HG03432 (cell line): Measurements from ENCODE around the gene TESMIN.

Experiments
- ATAC-seq: cut with Tn5 transposase; IDR thresholded peaks from one replicate; pipeline ENCODE4 v1.9.1; 2021; ENCODE audit warnings: mild to moderate bottlenecking, moderate library complexity; ENCODE audit not compliant: unreplicated experiment

Gene TESMIN

DNA sequence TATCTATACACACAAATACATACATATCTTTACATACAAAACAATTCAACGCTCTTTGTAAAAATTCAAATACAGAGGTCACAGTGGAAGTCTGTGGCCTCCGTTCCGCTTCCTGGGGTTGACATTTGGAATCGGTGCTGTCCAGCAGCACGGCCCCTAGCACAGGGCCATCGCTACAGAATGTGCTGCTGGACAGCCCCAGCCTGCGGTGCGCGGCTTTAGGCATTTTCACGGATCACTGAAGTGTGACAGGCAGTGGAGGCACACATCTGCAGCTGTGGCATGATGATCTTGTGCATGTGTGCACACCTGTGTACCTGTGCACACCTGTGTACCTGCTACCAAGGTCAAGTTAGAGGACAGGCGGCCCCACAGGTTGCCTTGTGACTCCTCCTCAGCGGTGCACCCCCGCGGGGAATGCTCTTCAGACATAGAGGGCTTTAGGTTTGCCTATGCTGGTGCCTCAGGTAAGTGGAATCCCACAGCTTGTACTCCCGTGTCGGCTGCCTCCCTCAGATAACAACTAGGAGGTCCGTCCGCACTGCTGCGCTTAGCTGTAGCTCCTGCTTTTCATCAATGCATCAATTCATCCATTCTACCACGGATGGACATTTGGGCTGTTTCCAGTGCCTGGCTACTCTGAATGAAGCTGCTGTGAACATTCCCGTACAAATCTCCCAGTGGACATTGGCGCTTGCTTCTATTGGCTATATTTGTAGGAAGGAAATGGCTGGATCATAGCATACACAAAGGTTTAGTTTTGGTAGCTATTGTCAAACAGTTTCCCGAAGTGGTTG lies 37.1 kb downstream of the TESMIN start:
- no peak for ATAC-seq

DNA sequence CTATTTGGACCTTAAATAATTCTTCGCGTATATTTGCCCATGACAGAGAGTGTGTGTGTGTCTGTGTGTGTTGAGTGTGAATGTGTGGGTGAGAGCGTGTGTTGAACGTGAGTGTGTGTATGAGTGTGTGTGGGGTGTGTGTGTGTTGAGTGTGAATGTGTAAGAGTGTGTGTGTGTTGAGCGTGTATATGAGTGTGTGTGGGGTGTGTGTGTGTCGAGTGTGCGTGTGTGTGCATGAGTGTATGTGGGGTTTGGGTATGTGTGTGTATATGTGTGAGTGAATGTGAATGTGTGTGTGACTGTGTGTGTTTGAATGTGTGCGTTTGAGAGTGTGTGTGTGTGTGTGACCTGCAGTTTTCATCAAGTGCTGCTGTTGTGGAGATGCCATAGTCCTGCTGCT lies 40.2 kb downstream of the TESMIN start:
- no peak for ATAC-seq

DNA sequence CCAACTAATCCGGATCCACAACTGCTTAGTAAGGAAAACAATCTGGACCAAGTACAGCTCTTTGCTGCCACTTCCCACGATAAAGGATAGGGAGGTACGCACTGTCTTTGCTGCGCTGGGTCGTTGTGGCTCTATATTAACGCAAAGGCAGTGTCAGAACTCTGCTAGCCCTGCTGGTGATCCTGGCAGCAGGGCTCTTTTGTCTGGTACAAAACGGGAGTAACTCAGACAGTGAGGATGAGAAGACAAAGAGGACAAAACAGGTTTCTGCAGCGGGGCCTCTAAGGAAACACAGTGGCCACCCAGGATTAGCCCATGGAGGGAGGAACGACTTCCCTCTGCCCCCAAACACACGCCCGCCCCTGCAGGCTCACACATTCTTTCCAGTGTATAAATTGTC lies 40.9 kb downstream of the TESMIN start:
- no peak for ATAC-seq

DNA sequence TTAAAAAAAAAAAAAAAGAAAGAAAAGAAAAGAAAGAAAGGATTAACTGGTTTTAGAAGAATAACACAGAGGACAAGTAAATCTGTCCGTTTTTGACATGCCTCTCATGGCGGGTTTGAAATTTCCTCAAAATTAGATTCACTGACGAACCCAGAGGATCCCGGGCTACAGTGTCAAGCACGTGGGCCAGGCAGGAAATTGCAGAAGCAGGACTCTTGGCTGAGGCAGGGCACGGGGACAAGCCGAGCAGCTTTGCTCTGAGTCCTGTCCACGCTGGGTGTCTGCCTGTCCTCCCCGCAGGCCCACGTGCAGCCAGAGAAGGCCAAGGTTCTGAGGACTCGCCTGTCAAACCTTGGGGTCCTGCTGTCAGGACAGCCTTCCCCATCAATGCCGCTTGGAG lies 42.3 kb downstream of the TESMIN start:
- no peak for ATAC-seq

DNA sequence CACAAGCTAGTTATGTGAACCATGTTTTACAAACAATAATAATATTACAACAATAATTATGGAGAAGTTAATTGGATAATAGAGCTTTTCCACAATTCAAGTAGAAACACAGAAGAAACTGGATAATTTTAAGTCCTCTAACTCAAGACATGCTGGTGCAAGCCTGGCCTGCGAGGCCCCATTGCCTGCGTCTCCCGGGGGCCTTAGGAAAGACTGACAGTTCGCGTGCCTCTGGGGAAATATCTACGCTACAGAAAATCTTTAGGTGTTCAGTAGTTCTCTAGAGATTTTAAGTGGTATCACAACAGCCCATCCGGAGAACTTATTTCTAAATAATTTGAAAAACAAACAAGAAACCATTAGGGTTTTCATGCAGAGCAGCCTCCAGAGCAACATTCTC lies 43.8 kb downstream of the TESMIN start:
- no peak for ATAC-seq

DNA sequence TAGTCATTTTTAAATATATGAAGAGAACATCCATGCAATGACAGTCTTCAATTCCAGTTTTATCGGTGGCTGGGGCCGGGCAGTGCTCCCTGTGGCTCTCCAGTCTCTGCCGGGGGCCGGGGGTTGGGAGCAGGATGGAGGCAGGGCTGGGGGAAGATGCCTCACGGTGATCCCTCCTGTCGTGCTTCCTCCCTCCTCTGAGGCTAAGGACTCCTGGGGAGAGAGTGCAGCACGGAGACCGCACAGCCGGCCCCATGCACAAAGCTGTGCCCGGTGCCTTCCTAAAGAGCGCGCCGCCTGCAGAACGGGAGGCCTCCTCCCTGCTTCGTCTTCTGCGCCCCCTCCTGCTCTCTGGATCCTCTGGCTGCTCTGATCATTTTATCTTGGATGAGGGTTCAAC lies 46.4 kb downstream of the TESMIN start:
- no peak for ATAC-seq

DNA sequence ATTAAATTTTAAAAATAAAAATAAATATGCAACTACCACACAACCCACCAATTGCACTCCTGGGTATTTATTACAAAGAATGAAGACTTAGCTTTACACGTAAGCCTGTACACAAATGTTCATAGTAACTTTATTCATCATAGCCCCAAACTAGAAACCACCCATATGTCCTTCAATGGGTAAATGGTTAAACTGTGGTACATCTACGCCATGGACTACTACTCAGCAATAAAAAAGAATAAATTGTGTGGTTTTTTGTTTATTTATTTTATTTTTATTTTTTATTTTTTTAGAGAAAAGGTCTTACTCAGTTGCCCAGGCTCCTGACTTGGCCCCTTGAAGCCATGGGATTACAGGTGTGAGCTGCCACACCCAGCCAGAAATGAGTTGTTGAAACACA lies 52.3 kb downstream of the TESMIN start:
- ATAC-seq, result no peak

DNA sequence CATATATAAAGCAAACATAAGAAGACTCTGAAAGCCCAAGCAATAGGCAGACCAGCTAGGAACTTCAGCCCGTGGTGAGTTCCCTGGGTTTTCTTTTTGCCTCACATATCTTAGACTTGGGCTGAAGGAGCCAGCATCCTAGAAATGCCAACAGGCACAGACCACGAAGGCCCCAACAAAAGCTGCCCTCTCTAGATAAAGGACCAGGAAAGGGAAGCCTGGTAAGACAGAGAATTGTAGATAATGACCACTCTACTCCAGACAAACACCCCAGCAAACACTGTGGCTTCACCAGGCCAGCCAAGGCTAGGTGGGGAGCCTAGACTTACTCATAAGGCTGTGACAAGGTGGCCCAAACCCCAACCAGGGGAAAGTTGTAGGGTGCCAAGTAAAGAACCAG lies 55.8 kb downstream of the TESMIN start:
- no peak for ATAC-seq

DNA sequence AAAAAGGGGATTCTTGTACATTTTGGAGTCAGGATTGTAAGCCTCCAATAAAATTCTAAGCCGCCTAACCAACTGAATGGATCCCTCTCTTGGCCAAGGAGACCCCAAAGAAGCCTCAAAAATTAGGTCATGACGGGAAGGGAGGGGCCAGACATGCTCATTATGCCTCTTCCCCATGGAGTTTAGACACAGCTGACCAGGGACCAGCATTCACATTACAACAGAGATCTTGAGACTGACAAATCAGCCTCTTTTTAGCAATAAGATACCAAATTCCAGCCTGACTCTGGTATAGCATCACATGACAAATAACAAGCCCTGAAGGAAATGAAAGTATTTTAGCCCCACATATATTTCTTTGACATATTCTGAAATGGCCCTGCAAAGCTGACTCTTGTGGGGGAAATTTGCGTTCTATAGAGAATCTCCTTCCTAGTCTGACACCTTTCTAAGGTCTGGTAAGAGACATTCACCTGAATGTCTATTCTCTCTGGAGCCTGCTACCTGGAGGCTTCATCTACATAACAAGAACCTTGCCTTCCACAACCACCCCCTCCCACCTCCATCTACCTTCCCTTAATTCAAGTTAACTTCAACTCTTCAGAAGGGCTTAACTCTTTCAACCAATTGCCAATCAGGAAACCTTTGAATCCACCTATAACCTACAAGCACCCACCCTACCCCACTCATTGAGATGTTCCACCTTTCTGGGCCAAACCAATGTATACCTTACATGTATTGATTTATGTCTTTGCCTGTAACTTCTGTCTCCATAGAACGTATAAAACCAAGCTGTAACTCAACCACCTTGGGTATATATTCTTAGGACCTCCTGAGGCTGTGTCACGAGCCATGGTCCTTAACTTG lies 56.7 kb downstream of the TESMIN start:
- ATAC-seq, result no peak

DNA sequence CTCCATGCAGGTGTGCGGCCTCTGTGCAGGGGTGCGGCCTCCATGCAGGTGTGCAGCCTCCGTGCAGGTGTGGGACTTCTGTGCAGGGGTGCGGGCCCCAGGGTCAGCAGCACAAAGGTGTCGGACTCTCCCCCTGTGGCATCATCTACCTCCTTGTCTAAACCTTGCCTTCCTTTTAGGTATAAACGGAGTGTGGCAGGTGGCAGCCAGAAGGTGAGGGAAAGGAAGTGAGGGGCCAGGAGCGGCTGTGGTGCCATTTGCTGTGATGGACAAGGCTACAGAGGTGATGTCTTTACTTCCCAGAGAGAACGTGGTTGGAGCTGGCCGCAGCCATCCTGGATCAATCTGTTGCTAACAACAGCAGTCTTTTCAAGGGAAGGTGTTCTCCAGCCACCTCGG lies 57.8 kb downstream of the TESMIN start:
- no peak for ATAC-seq

DNA sequence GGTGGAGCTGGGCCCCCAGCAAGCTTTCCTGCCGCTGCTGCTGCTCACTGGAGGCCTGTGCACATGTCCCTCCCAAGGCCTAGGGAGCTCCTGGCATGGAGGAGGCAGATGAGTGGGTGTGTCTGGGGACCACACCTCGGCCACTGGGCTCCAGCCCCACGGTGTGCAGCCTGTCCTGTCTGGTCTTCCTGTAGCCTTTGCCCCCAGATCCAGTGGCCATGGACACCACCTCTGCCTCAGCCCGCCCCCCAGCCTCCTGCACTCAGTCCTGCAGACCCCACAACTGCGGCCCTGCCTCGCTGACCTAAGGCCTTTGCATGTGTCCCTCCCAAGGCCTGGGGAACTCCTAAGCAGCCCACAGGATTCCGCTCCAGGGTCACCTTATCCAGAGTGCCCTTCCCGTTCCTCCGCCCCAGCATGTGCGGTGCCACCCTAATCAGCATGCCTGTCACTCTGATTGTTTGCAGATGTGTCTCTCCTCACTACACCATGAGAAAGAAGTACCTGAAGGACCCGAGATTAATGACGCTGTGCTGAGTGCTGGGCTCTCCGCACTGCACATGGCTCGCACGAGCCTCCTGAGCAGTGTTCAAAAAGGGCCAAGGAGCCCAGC lies 58.3 kb downstream of the TESMIN start:
- ATAC-seq, result no peak

DNA sequence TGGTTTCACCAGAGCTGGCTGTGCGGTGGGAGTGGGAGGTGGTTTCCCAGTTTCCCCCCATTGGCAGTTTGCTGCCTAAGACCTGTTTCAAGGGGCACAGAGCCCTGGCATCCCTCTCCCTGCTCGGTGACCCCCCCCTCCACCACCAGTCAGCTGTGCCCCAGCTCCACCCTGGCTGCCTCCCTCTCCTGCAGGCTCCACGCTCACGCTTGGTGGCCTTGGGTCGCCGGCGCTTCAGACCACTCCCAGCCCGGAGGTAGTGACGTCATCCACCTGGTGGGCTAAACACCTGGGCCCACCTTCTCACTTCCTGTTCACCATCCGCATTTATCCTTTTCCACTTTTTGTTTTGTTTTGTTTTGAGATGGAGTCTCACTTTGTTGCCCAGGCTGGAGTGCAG lies 59.2 kb downstream of the TESMIN start:
- ATAC-seq, result no peak

DNA sequence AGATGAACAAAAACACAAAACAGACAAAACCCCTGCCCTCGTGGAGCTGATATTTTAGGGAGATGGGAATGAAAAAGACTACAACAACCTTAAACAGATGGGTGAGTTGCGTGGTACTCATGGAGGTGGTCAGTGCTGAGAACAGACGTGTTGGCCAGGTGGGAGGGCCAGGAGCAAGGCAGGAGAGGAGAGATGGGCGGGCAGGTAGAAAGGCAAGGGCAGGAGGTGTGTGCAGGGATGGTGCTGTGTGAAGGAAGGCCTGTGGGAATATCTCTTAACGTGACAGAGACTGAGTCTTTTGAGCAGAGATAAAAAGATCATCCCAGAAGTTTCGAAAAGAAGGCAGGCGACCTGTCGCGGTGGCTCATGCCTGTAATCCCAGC lies 59.9 kb downstream of the TESMIN start:
- ATAC-seq, result no peak

DNA sequence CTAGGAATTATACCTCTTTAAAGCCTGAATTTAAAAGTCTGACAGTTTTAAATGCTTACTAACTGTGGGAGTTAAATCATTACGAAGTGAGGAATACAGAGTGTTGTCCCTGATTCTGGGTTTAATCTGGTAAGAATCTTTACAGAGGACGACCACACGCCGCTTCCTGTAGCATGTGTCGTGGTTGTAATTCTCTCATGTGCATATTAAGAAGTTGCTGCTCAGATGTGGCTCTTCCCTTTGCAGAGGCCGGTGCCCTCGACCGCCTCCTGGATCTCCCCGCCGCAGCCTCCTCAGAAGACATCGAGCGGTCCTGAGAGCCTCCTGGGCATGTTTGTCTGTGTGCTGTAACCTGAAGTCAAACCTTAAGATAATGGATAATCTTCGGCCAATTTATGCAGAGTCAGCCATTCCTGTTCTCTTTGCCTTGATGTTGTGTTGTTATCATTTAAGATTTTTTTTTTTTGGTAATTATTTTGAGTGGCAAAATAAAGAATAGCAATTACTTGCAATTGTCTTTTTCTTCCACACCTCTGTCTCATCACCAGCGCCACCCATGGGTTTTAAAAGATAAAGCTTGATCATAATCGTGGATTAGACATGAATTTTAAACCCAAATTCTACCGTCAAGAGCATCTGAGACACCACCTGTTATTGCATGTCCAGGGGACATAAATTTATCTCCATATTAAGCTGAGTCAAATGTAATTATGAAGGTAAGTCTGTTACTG lies 60.5 kb downstream of the TESMIN start:
- ATAC-seq, result no peak

DNA sequence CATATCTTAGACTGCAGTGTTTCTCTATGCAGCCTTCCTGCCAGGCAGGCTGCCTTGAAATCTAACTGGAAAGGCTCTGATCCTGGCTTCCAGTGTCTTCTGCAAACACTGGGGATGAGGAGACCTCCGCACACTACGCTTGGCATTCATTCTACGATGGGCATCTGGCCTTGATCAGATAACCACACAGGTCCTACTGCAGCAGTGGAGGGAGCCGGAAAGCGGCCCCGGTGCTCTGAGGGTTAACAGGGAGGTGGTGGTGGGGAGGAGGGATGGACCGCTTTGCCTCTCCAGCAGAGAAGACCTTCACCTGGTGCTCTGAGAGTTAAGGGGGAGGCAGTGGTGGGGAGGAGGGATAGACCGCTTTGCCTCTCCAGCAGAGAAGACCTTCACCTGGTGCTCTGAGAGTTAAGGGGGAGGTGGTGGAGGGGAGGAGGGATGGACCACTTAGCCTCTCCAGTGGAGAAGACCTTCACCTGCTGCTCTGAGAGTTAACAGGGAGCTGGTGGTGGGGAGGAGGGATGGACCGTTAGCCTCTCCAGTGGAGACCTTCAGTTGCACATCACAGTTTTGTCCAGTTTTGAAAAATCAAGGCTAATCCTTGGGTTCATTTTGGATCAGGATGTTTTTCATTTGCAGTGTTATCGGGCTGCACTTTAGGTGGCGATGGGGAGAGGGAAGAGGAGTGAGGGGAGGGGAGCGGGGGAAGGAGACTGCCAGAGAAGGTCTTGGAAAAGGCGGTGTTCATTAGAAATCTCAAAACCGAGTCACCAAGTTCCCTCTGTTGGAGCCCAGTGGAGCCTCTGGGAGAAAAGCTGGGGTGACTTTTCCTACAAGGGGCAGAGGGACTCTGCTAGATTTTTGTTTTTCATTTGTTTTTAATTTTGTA lies 61.3 kb downstream of the TESMIN start:
- no peak for ATAC-seq

DNA sequence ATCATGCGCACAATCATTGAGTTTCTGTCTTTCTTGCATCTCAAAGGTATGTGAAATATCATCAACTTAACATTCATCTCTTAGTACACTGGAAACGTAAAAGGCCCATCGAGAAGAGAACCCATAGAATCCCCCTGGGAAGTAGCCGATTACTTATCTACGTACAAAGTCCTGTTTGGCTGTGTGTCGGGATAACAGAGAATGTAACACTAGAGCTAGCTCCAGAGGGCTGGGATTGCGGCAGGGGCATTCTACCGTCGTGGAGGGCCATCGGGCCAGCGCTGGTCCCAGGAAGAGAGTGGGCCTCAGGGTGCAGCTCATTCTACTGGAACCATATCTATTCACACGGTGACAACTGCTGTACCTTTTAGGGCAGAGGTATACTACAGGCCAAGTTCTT lies 62.4 kb downstream of the TESMIN start:
- ATAC-seq, result no peak

DNA sequence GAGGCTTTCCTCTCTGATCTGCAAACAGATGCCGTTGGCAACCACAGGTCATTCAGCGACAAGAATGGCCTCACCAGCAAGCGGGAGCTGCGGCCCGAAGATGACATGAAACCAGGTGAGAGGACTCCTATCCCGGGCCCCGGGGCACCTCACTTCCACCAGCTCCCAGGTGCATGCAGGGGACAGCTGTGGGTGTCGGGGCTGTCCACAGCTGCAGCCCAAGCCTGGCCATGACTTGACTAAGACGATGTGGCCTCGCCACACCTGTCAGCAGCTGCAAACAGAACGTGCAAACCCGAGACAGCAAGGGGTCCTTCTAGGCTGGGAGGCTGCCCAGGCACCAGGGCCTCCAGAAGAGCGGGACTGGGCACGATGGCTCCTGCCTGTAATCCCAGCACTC lies 63.3 kb downstream of the TESMIN start:
- ATAC-seq, result no peak

DNA sequence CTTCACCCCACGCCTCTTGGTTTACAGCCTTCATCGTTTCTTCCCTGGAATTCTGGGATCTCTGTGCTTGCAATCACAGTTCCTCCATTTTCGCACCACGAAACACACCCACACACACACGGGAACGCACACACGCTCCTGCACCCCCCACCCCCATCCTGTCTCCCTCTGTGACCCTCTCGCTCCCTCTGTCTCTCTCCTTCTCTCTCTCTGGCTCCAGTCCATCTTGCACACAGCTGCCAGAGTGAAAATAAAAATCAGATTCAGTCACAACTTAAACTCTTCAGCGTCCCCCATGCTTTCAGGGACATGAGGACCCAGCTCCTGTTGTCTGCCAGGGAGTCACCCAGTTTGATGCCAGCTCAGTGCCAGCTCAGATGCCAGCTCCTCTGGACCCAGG lies 64.0 kb downstream of the TESMIN start:
- ATAC-seq, result no peak

DNA sequence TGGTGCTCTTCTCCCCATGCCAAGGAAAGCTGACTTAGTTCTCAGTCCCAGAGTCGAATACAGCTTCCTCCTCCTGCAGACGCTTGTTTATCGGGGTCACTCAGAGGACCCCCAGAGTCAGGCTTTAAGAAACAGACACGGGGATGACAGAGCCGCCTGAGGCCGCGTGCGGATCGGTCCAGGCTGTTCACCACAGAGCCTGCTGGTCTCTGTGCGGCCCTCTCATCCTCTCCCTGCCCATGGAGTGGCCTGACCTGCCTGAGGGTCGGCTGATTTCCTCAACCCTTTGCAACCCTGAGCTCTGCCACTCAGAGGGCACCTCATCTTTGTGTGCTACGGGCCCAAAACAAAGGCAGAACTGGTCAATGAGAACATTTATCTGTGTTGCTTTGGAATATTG lies 64.8 kb downstream of the TESMIN start:
- no peak for ATAC-seq

DNA sequence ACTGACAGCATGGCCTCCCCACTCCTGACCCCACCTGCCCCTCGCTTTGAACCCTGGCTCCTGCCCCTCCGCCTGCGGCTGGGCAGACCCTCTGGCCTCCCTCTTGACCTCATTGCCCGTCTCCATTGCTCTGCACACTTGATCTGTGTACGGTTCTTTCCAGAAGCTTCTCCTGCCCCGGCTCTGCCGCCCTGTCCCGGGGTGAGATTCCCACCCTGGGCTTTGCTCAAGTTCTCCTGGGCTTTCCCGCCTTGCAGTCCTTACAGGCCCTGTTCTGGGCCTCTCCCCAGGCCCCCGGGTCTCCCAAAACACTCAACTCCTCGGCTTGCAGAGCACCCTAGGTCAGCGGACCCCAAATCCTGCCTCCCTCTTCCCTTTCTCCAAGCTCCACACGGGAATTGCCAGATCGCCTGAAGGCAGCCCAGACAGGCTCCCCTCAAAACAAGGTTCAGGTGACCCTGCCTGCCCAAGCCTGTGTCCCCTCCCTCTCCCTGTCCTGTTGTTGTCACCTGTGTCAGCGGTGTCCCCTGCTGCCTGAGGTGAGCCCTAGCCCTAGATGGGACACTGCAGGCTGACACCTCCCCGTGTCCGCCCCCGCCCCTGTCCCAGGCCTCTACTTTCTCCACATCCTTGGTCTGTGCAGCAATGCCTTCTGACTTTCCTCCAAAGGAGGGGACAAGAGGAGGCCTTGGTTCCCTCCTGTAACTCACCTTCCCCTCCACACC lies 65.5 kb downstream of the TESMIN start:
- no peak for ATAC-seq
